ENCODE results near the gene STRBP. TPM values are rescaled to one million over a fixed set of nuclear protein-coding genes. Genes with fewer than 3 reads are reported as not detected.

STRBP gene
- total and polyA plus RNA-seq, 2 of the 8 experiments (the other 6 are each of a cell fraction or from before 2014, with no cell fraction given), result 29.7 to 105 TPM

- Histone ChIP-seq H3K9ac (replicated peaks in 1 of 4; ENCODE audit: extremely low read depth in 1 of 4, low read depth in 3 of 4, low read length in 3 of 4) (no peak overlapping the region), H2BK5ac (ENCODE audit: low read depth, low read length) (no peak overlapping the region), H2AK5ac (ENCODE audit: low read depth, low read length) (no peak overlapping the region), H3K4me2 (ENCODE audit: insufficient read depth in 1 of 2, low read depth in 2 of 2, low read length in 2 of 2) (no peak overlapping the region), H3K9me3 (ENCODE audit: insufficient read depth in 2 of 2, low read depth in 1 of 2, low read length in 1 of 2) (no peaks in the 10 kb centered on the region), H4K91ac (replicated peaks; ENCODE audit: insufficient read length, low read length) (no peak overlapping the region), H3K14ac (ENCODE audit: insufficient read length) (no peak overlapping the region), H3K27me3 (replicated peaks in 1 of 4; ENCODE audit: control insufficient read depth in 3 of 4, extremely low read depth in 1 of 4, insufficient read depth in 3 of 4, low read length in 3 of 4) (no peaks in the 10 kb centered on the region), H4K8ac (ENCODE audit: extremely low read depth, insufficient read depth, low read length) (no peak overlapping the region), H3K18ac (ENCODE audit: extremely low read depth, low read length) (no peak overlapping the region), H2BK15ac (ENCODE audit: low read length) (no peak overlapping the region), H2AFZ (ENCODE audit: low read length) (no peak overlapping the region), H3K36me3 (ENCODE audit: control insufficient read depth in 2 of 4, insufficient read depth in 4 of 4, low read length in 3 of 4) (no peaks in the 10 kb centered on the region), H3K79me2 (ENCODE audit: control insufficient read depth in 1 of 2, insufficient read depth in 2 of 2, low read length in 2 of 2) (peaks cover 3 to 97% of the 10 kb centered on the region in 2 experiments; a peak in 3 of 4 replicates), H3K4me3 (ENCODE audit: extremely low read depth in 1 of 4, insufficient read depth in 2 of 4, low read depth in 3 of 4, low read length in 4 of 4) (no peak overlapping the region), H2BK12ac (ENCODE audit: low read depth, low read length) (no peak overlapping the region), H3K56ac (replicated peaks; ENCODE audit: insufficient read length, low read depth, low read length) (no peak overlapping the region), H4K5ac (ENCODE audit: insufficient read length, low read depth, low read length) (no peak overlapping the region), H3K27ac (ENCODE audit: low read depth, low read length) (no peak overlapping the region), H3K23me2 (ENCODE audit: low read depth, low read length) (no peaks in the 10 kb centered on the region), H3K79me1 (ENCODE audit: low read depth, low read length) (peaks cover 4% of the 10 kb centered on the region), H3K4me1 (replicated peaks in 1 of 4; ENCODE audit: control insufficient read depth in 3 of 4, insufficient read depth in 4 of 4, low read length in 3 of 4) (no peaks in the 10 kb centered on the region; a peak in 3 of 7 replicates), H4K20me1 (replicated peaks in 1 of 2; ENCODE audit: control insufficient read depth in 1 of 2, insufficient read depth in 2 of 2, low read length in 2 of 2) (peaks cover 0 to 7% of the 10 kb centered on the region in 2 experiments), H3K4ac (replicated peaks; ENCODE audit: insufficient read length, low read depth, low read length) (no peak overlapping the region), H2BK20ac (ENCODE audit: low read length) (no peak overlapping the region), H3K23ac (ENCODE audit: insufficient read length) (no peak overlapping the region), H2BK120ac (replicated peaks; ENCODE audit: low read depth, low read length) (no peak overlapping the region)
- ChIA-PET POLR2A (ENCODE audit: partially characterized antibody) (interaction anchor here (1.1 to 1.3 kb wide), 2 partner anchors 9 to 11 kb away, joined by 3 read pairs; no protein-coding TSS in a partner anchor), CTCF (ENCODE audit: partially characterized antibody) (no interaction called here)
- no peak for FAIRE-seq
- DNase-seq (ENCODE audit: low read depth in 1 of 2, low spot score in 2 of 2), result no peak
- no peak for TF ChIP-seq SAP30 (IDR thresholded peaks at IDR 0.05; ENCODE audit: insufficient read depth, insufficient replicate concordance, low read length)
- TF ChIP-seq HDAC6 (IDR thresholded peaks at IDR 0.05; ENCODE audit: low read depth, low read length), result no peak
- no peak for TF ChIP-seq KDM5A (IDR thresholded peaks at IDR 0.05; ENCODE audit: low read length)
- no peak for TF ChIP-seq ATF3 (IDR thresholded peaks at IDR 0.05; ENCODE audit: insufficient read depth, low read depth, low read length)
- no peak for TF ChIP-seq ASH2L (IDR thresholded peaks at IDR 0.05; ENCODE audit: low read length)
- TF ChIP-seq HDAC2 (IDR thresholded peaks at IDR 0.05; ENCODE audit: borderline replicate concordance in 1 of 2, low read depth in 2 of 2, low read length in 2 of 2), result no peak
- TF ChIP-seq POU5F1 (IDR thresholded peaks at IDR 0.05; ENCODE audit: low read depth, low read length), result no peak
- no peak for TF ChIP-seq BACH1 (IDR thresholded peaks at IDR 0.05; ENCODE audit: low read length)
Observed at GRCh38 chr9:123246534-123246933, 21.9 kb downstream of the STRBP start.

Data from H1 (cell line).